ENCODE data around the gene HRH1.
"Not testable (repeated sequence)": the region's sequence is repeated elsewhere in the genome, so short reads cannot be mapped to it uniquely, and the experiment has no call there.

HRH1 gene

GRCh38 chr3:11250902-11251806, 96.9 kb downstream of the HRH1 start:
- no peak for DNase-seq (ENCODE audit: extremely low spot score)
- no peak for TF ChIP-seq FOXA1 (IDR thresholded peaks at IDR 0.05)
- TF ChIP-seq ELF4 (IDR thresholded peaks at IDR 0.05), result no peak
- ChIA-PET CTCF (no interaction called here), POLR2A (no interaction called here)

- ChIA-PET POLR2A (no interaction called here), CTCF (no interaction called here)
- no peak for TF ChIP-seq CTBP1 (IDR thresholded peaks at IDR 0.05; ENCODE audit: borderline replicate concordance)
- TF ChIP-seq SP1 (IDR thresholded peaks at IDR 0.05), result no peak
- DNase-seq (ENCODE audit: extremely low spot score), result no peak
Measured at GRCh38 chr3:11251807-11252176, 97.5 kb downstream of the HRH1 start.

GRCh38 chr3:11254876-11255275, 100.6 kb downstream of the HRH1 start:
- CTCF ChIA-PET, result no interaction called here
- POLR2A ChIA-PET, result interaction anchor here (1.1 kb wide), 1 partner anchor 17 kb away, joined by 5 read pairs; the partner anchor contains the start of gene ATG7
- no peak for DNase-seq (ENCODE audit: extremely low spot score)
- no peak for TF ChIP-seq SUZ12 (IDR thresholded peaks at IDR 0.05)
- TF ChIP-seq HDGF (IDR thresholded peaks at IDR 0.05; ENCODE audit: borderline replicate concordance), result no peak
- TF ChIP-seq ZNF384 (IDR thresholded peaks at IDR 0.05), result no peak
- TF ChIP-seq FOXA1 (IDR thresholded peaks at IDR 0.05), result no peak
- TF ChIP-seq FOXM1 (IDR thresholded peaks at IDR 0.05; ENCODE audit: borderline replicate concordance), result no peak

- CTCF ChIA-PET; DNase-seq (ENCODE audit: extremely low spot score): not testable (repeated sequence)
- POLR2A ChIA-PET, result interaction anchor here (1.1 kb wide), 1 partner anchor 17 kb away, joined by 5 read pairs; the partner anchor contains the start of gene ATG7
Measured at GRCh38 chr3:11255537-11255936, 101.2 kb downstream of the HRH1 start.

GRCh38 chr3:11258958-11259357, 104.7 kb downstream of the HRH1 start:
- TF ChIP-seq ZNF384 (IDR thresholded peaks at IDR 0.05) (no peak), ELF4 (IDR thresholded peaks at IDR 0.05) (no peak), PKNOX1 (IDR thresholded peaks at IDR 0.05) (no peak), FOXK2 (IDR thresholded peaks at IDR 0.05) (no peak), CTBP1 (IDR thresholded peaks at IDR 0.05; ENCODE audit: borderline replicate concordance) (no peak), ARNT (IDR thresholded peaks at IDR 0.05) (no peak), SP1 (IDR thresholded peaks at IDR 0.05) (no peak), TARDBP (IDR thresholded peaks at IDR 0.05) (no peak), HDGF (IDR thresholded peaks at IDR 0.05; ENCODE audit: borderline replicate concordance) (no peak), SUZ12 (IDR thresholded peaks at IDR 0.05) (no peak), NFRKB (IDR thresholded peaks at IDR 0.05) (no peak), FOXA1 (IDR thresholded peaks at IDR 0.05) (no peak), LEF1 (IDR thresholded peaks at IDR 0.05; ENCODE audit: borderline replicate concordance) (no peak), BHLHE40 (IDR thresholded peaks at IDR 0.05; ENCODE audit: borderline replicate concordance) (no peak), L3MBTL2 (conservative IDR thresholded peaks at IDR 0.05) (no peak), FOXM1 (IDR thresholded peaks at IDR 0.05; ENCODE audit: borderline replicate concordance) (no peak)
- ChIA-PET CTCF (no interaction called here), POLR2A (interaction anchor here (0.8 kb wide), 1 partner anchor 13 kb away, joined by 3 read pairs; the partner anchor contains the start of gene ATG7)
- DNase-seq (ENCODE audit: extremely low spot score), result no peak

- TF ChIP-seq FOXK2 (IDR thresholded peaks at IDR 0.05) (no peak), ELF4 (IDR thresholded peaks at IDR 0.05) (no peak), FOXA1 (IDR thresholded peaks at IDR 0.05) (no peak), HDGF (IDR thresholded peaks at IDR 0.05; ENCODE audit: borderline replicate concordance) (no peak), FOXM1 (IDR thresholded peaks at IDR 0.05; ENCODE audit: borderline replicate concordance) (no peak), SUZ12 (IDR thresholded peaks at IDR 0.05) (no peak), LEF1 (IDR thresholded peaks at IDR 0.05; ENCODE audit: borderline replicate concordance) (no peak), L3MBTL2 (conservative IDR thresholded peaks at IDR 0.05) (no peak)
- ChIA-PET CTCF (no interaction called here), POLR2A (interaction anchor here (2.0 kb wide), 1 partner anchor 12 kb away, joined by 8 read pairs; the partner anchor contains the start of gene ATG7)
- no peak for DNase-seq (ENCODE audit: extremely low spot score)
Measured at GRCh38 chr3:11260460-11260859, 106.2 kb downstream of the HRH1 start.

GRCh38 chr3:11269007-11269406, 114.7 kb downstream of the HRH1 start:
- CTCF ChIA-PET, result no interaction called here
- no peak for DNase-seq (ENCODE audit: extremely low spot score)
- POLR2A ChIA-PET, result no interaction called here
- TF ChIP-seq SUZ12 (IDR thresholded peaks at IDR 0.05) (no peak), L3MBTL2 (conservative IDR thresholded peaks at IDR 0.05) (no peak), TARDBP (IDR thresholded peaks at IDR 0.05) (no peak), ZNF384 (IDR thresholded peaks at IDR 0.05) (no peak), SP1 (IDR thresholded peaks at IDR 0.05) (no peak), ELF4 (IDR thresholded peaks at IDR 0.05) (no peak), LEF1 (IDR thresholded peaks at IDR 0.05; ENCODE audit: borderline replicate concordance) (no peak), ARNT (IDR thresholded peaks at IDR 0.05) (no peak)

Data from HEK293T (cell line).